NCI-H524 (cell line): ENCODE data around the gene DRC1.
"Not testable (repeated sequence)": the region's sequence is repeated elsewhere in the genome, so short reads cannot be mapped to it uniquely, and the experiment has no call there.

Experiments used
- DNase-seq, 2 experiments: peaks; one replicate each; lab custom pipeline; 2025; lab: John Stamatoyannopoulos, UW

Gene DRC1

DNA sequence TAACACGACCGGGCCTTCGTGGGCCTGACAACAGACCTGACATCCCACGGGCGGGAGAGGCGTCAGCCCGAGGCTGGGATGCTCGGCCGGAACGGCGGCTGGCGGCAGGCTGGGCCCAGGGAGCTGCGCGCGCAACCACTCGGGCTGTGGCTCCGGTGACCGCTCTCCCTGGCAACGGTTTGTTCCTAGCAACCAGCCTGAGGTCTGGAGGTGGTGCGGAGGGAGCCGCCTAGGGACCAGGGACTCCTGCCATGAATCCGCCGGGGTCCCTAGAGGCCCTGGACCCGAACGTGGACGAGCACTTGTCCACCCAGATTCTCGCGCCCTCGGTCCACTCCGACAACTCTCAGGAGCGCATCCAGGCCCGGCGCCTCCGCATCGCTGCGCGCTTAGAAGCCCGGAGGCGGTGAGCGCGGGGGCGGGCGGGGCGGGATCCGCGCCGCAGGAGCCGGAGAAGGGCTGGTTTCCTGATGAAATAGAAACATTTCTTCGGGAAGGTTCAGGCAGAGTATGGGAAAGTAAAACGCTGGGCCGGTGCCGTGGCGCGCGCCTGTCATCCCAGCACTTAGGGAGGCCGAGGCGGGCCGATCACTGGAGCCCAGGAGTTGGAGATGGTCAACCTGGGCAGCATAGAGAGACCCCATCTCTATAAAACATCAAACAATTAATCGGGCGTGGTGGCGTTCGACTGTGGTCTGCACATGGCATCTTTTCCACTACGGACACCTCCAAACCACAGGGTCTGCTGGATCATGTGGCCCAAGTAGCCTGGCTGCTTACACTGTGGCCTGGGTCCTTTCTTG is at the start of gene DRC1:
Gene DRC1 (plus strand): TSS at position 182 of the 803 bp plus-strand sequence. CDS start 70 bp downstream, at position 252.
- peak; percentile 70 to 79 for DNase-seq

DNA sequence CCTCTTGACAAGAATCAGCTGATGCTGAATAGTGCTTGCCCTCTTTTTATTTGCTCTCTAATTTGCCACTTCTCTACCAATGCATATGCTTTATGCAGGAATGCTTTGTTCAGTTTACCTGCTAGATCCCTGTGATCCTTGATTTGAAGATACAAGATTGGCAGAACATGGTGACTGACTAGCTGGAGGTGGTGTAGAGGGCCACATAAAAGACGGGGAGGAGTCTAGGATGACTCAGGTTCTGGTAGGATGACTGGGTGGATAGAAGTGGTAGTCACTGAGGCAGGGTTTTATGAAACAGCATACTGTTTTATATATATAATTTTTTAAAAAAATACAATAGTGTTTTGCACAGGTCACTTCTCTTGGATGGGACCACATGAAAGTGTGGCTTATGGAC is 48.8 kb upstream of the DRC1 start:
- DNase-seq = no peak

DNA sequence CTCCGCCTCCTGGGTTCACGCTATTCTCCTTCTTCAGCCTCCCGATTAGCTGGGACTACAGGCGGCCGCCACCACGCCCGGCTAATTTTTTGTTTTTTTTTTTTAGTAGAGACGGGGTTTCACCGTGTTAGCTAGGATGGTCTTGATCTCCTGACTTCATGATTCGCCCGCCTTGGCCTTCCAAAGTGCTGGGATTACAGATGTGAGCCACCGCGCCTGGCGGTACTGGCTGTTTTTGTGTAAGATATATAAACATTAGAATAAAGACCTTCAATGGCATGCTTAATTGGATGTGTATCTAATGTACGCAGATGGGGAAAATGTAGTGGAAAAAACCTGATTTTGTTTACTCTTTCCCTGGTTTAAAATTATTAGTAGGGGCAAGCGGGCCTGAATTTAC is 47.3 kb upstream of the DRC1 start:
- DNase-seq = not testable (repeated sequence)

DNA sequence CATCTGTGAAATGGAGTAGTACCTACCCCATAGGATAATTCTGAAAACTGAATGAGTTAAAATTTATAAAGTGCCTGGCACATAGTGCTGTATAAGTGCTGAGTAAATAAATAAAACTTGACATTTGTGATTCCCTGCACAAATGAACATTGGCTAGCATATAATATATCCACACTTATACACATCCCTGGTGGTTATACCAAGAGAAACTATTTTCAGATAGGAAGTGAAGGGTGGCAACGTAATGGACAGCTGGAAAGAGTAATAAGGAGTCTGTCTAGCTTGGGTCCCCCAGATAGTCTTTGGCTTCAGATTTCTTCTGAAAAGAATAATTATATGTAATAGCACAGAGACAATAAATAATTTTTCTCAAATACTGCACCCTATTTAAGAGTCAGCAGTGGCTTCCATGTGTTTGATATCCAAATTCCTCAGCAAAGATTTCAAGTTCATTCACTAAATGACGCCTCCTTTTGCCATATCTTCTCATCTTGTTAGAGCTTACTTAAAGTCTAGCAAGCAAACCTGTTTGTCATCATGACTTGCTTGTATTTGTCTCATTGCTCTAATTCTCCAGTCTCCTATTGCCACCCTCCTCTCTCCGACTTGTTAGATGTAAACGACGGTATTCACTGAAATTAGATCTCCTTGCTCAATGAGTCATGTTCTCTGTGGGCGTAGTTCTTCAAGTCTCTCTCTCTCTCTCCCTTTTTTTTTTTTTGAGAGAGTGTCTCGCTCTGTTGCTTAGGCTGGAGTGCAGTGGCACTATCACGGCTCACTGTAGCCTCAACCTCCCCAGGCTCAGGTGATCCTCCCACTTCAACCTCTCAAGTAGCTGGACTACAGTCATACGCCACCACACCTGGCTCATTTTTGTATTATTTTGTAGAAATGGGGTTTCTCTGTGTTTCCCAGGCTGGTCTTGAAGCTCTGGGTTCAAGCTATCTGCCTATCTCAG is 46.4 kb upstream of the DRC1 start:
- no peak for DNase-seq

DNA sequence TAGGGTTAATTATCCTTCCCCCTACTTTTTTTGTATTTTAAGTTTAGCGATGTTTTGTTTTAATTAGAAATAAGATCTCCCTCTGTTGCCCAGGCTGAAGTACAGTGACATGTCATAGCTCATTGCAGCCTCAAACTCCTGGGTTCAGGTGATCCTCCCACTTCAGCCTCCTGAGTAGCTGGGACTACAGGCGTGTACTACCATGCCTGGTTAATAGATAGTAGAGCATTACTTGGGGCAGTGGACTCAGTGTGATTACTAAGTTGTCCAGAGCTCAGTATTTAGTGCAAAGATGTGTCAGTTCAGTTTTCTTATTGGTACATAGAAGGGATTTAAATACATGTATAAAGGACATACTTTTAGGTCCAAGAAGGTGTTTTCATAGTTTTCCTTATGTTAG is 45.6 kb upstream of the DRC1 start:
- no peak for DNase-seq

DNA sequence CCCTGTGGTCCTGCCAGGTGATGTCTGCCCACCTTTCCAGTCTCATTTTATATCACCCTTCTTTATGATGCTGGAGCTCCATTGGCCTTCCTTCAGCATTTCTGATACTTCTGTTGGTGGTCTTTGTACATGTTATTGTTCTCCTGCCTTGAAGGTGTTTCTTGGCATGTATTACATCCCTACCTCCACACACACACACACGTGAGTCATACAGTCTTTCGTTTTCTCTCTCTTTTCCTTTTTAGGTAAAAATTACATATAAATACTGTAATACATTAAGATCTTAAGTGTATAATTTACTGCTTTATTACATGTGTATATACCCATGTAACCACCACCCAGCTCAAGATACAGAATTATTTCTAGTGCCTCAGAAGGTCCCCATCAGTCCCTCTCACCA is 44.9 kb upstream of the DRC1 start:
- no peak for DNase-seq

DNA sequence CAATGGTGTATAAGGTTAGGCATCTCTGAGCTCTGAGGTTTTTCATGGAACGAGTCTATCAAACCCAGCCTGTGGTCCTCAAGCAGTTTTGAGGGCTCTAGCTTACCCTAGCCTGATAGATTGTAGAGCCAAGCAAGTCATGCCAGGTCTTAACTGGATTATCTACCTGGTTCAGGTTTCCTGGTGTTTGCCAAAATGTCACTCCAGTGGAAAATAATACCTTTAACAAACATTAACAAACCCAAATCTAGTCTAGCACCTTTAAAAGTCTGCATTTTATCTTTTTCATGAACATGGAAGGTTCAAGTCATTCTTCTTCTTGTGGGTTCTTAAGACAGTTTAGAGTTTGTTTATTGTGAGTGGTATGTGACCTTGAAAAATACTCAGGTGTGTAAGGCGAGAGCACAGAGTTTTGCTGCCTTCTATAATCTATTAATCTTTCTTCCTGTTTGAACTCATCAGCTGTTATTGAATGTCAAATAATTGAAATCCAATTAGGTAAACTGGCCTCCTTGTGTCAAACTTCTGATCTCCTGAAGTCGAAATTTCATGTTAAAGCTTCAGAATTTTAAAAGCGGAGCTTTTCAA is 41.7 kb upstream of the DRC1 start:
- no peak for DNase-seq

DNA sequence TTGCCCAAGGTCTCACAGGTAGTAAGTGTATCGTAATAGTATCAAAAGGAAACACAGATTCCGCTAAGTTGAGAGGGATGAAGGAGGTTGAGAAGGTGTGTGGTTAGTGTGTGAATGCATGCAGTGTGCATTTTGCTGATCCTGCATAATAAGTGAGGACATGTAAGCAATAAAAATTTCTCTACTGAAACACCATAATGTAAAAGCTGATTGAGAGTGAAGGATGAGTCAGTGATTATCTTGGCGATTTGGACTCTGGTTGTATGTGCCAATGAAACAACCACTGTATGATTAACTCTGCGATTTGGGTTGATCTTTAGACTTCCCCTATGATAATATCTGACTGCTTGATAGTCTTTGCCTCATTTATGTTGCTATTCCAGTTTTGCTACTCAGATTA is 38.4 kb upstream of the DRC1 start:
- DNase-seq = no peak

DNA sequence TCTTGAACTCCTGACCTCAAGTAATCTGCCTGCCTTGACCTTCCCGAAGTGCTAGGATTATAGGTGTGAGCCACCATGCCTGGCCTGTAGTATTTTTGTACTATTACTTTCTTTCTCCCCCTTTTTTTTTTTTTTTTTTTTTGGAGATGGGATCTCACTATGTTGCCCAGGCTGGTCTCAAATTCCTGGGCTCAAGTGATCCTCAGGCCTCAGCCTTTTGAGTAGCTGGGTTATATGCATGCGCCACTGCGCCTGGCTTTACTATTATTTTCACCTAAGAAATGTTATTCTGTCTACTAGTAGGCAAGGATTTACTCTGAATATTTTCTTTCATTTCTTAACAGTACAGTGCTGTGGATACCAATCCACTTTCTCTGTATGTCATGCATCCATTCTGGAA is 37.8 kb upstream of the DRC1 start:
- DNase-seq = no peak

DNA sequence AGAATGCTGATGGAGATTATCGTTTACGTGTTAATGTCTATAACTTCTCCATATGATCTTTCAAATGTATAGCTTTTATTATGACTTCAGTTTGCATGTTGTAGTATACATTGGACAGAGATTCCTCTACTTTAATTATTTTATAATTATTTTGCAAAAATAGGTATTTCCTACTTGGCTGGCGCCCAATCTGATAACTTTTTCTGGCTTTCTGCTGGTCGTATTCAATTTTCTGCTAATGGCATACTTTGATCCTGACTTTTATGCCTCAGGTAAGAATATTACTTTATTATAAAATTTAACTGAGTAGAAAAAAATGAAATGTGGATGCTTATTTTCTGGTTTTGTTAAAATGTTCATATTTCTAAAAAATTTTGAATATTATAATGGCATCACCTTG is 37.1 kb upstream of the DRC1 start:
- no peak for DNase-seq

DNA sequence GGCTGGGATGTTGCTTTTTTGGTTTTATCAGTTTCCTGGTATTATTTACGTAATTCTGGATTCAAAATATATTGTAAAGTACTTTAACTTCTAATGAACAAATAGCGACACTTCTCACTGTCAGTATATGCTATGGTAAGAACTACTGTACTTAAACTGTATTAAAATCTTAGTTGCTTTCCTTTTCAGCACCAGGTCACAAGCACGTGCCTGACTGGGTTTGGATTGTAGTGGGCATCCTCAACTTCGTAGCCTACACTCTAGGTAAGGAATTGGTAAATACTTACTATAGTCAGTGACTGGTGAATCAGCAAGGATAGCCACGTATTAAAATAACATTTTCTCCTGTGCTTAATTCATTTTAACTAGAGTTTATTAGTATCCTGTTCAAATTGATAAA is 34.8 kb upstream of the DRC1 start:
- DNase-seq = no peak

DNA sequence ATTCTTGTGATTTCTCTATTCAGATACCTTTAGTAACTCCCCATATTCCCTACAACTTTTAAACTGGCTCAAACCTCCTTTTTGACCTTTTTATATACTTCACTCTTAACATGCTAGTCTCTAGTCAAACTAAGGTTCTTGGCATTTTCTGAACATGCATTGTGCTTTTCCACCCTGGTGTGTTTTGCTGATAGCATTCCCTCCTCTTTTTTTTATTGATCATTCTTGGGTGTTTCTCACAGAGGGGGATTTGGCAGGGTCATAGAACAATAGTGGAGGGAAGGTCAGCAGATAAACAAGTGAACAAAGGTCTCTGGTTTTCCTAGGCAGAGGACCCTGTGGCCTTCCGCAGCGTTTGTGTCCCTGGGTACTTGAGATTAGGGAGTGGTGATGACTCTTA is 32.1 kb upstream of the DRC1 start:
- not testable (repeated sequence) for DNase-seq

DNA sequence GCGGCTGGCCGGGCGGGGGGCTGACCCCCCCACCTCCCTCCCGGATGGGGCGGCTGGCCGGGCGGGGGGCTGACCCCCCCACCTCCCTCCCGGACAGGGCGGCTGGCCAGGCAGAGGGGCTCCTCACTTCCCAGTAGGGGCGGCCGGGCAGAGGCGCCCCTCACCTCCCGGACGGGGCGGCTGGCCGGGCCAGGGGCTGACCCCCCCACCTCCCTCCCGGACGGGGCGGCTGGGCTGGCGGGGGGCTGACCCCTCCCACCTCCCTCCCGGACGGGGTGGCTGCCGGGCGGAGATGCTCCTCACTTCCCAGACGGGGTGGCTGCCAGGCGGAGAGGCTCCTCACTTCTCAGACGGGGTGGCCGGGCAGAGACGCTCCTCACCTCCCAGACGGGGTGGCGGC is 30.8 kb upstream of the DRC1 start:
- DNase-seq = not testable (repeated sequence)

DNA sequence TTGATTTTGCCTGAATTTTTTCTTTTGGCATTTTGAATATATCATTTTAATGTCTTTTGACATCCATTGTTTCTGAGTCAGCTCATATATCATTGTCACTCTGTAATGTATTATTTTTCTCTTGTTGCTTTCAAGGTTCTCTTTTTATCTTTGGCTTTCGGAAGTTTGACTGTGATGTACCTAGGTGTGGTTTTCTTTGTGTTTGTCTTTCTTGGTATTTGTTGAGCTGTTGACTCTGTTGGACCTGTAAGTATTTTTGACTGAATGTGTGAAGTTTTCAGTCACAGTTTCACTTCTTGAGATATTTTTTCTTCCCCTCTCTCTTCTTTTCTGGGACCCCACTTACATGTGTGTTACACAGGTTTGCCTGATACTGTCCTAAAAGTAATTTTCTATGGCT is 24.9 kb upstream of the DRC1 start:
- no peak for DNase-seq

DNA sequence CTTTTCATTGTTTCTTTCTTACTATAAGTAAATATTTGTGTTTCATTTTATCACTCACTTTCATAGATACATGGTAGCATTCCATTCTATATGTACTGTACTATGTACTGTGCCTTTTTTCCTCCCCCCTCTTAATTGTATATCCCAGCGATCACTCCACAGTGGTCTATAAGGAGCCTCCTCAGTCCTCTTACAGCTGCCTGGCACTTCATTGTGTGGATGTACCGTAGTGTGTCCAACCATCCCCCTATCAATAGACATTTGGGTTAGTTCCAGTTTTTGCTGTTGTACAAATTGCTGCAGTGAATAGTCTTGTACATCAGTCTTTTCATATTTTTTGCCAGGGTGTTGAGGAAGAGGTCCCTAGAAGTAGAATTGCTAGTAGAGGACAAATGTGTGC is 21.4 kb upstream of the DRC1 start:
- no peak for DNase-seq

DNA sequence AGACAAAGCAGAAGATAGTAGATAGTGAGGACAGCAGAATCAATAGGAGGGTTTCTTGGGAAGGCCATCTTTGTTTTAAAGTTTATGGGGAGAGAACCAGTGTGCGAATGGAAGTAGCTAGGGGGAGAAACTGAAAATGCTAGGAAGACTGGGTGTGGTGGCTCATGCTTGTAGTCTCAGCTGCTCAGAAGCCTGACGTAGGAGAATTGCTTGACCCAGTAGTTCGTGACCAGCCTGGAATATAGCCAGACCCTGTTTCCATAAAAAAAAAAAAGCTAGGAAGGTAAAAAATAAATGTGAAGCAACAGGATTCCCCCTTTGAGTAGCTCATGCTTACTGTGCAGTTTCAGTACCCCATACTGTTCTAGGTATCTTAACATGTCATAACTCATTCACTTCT is 19.2 kb upstream of the DRC1 start:
- DNase-seq = no peak

DNA sequence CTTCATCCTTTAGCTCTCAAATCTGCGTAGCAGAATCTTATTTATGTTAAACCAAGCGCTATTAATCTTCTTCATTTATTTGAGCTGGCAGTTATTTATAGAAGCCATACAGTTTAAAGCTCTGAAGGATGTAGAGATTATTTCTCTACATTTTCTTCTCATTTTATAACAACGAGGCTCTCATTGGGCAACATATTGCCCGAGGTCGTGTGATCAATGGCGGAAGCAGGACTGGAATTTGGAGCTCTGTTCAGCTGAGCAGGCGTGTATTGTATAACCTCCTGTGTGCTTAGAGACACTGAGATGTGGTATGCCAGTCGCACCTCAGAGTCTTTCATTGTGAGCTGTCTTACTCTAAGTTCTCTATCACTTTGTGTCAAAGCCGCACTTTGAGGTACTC is 17.5 kb upstream of the DRC1 start:
- no peak for DNase-seq

DNA sequence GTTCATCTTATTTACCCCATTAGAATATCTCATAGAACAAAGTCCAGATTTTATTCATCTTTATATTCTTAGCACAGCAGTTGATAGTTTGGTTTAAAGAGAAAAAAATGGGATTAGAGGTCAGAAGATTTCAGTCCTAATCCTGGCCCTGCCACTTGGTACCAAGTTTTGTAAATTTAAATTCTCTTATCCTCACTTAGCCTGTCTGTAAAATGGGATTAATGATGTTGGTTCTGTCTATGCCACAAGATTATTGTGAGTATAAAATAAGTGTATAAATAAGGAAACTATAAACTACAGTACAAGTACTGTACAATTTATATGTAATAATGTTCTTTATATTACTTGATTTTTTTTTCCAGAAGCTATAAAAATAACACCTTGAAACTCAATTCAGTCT is 17.1 kb upstream of the DRC1 start:
- DNase-seq = no peak

DNA sequence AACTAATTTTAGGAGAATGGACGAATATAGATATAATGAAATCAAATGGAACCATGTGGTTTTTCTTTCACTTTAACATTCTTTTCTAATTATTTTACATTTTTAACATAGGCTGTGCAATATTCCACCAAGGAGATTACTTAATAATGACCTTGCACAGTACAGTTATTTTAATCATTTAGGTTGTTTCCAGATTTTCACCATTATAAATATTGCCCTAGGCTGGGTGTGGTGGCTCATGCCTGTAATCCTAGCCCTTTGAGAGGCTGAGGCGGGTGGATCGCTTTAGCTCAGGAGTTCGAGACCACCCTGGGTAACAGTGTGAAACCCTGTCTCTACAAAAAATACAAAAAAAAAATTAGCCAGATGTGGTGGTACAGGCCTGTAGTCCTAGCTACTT is 14.5 kb upstream of the DRC1 start:
- DNase-seq = no peak

DNA sequence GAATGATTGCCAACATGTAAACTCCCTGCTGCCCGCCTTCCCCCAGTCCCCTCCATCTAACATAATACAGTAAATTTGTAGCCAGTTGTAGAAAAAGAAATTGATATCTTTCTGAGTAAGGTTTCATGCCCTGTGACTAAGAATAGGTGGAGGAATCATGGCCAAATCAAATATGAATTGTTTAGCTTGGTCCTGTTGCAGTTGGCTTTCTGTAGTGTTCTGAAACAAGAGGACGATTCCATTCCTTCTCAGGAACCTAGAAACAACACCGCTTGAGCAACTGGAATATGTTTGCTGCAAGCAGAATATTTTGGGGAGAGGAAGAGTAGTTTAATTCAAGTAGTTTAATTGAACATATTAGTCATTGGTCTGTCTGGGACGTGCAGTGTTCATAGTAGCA is 7.0 kb upstream of the DRC1 start:
- DNase-seq = no peak

DNA sequence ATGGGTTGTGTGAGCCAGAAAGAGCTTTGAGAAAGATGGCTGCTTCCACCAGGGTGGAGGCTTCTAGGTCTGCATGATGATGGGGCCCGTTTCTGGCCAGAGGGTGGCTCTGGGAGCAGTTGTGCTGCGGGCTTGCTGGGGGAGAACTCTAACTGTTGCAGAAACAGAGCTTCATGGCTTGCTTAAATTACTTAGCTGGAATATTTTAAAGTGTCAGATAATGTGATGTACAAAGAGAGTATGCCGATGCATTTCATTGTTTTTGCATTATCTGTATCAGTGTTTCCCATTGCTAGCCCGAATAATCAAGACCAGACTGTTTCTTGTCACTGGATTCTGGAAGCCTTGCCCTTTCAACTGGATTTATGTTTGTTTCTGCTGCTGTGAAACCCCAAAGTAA is 6.3 kb upstream of the DRC1 start:
- no peak for DNase-seq

DNA sequence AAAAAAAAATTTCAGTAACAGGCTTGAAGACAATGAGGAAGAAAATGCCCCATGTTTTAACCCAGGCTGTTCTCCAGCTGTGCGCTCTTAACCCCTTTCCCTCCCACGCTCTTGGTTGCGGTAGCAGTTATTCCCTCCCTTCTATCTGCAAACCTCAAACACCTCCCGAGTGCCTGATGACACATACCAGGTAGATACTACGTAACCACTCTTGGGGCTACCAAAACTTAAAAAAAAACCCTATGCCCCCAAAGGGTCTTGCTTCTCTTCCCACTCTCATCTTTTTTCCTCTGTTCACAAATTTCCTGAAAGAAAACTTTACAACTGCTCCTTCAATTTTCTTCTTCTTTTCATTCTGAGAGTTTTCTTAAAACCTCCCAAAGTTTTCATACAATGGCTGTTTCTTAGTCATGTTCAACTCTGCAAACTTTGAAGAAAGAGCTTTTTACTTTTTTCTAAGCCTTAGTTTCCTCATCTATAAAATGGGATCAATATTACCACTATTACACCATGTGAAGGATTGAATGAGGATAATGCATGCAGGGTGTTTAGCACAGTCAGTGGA is 4.9 kb upstream of the DRC1 start:
- no peak for DNase-seq
